ENCODE results near the gene PHACTR3. TPM values are rescaled to one million over a fixed set of nuclear protein-coding genes. Genes with fewer than 3 reads are reported as not detected.

Gene PHACTR3
- total RNA-seq, 4 donors from 2014 or later: 0.54 to 0.81 (median 0.59) TPM; not detected in 1

- WGBS, 2 donors (ENCODE audit: low coverage in 1 of 2): 60 to 75% methylated on average over 1 to 3 of the region's 3 CpGs
- ATAC-seq: no peak
- Histone ChIP-seq H3K9me3 (no peaks in the 10 kb centered on the region), H3K4me1 (no peaks in the 10 kb centered on the region), H3K4me3 (no peak overlapping the region), H3K27me3 (peaks cover 31% of the 10 kb centered on the region), H3K36me3 (no peaks in the 10 kb centered on the region), H3K27ac (no peak overlapping the region)
- TF ChIP-seq POLR2AphosphoS5 (IDR thresholded peaks at IDR 0.05) (no peak), EP300 (IDR thresholded peaks at IDR 0.05) (no peak), POLR2A (IDR thresholded peaks at IDR 0.05) (no peak)
- TF ChIP-seq, protein P1, sequence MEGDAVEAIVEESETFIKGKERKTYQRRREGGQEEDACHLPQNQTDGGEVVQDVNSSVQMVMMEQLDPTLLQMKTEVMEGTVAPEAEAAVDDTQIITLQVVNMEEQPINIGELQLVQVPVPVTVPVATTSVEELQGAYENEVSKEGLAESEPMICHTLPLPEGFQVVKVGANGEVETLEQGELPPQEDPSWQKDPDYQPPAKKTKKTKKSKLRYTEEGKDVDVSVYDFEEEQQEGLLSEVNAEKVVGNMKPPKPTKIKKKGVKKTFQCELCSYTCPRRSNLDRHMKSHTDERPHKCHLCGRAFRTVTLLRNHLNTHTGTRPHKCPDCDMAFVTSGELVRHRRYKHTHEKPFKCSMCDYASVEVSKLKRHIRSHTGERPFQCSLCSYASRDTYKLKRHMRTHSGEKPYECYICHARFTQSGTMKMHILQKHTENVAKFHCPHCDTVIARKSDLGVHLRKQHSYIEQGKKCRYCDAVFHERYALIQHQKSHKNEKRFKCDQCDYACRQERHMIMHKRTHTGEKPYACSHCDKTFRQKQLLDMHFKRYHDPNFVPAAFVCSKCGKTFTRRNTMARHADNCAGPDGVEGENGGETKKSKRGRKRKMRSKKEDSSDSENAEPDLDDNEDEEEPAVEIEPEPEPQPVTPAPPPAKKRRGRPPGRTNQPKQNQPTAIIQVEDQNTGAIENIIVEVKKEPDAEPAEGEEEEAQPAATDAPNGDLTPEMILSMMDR (IDR thresholded peaks at IDR 0.05): no peak
Observed at GRCh38 chr20:59692139-59692538, 87.8 kb downstream of the PHACTR3 start.

DNA sequence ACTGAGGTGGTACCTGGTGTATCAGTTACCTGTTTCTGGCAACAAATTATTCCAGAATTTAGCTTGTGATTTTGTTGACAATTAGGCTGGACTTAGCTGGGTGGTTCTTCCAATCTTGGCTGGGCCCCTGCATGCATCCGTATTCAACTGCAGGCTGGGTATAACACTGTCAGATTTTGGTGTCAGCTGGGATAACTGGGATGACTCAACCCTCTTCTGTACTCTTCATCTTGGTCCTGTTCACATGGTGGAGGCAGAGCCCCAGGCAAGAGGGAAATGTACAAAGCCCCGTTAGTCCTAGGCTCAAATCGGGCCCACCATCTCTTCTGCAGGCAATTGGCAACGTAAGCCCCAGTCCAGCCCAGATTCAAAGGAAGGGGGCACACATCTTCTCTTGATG lies 89.2 kb downstream of the PHACTR3 start:
- no peak for ATAC-seq
- no peak overlapping the region for H3K4me3 ChIP-seq
- H3K36me3 ChIP-seq: no peaks in the 10 kb centered on the region
- no peak overlapping the region for H3K27ac ChIP-seq
- TF ChIP-seq, protein P1 (IDR thresholded peaks at IDR 0.05): no peak
- no peak for TF ChIP-seq POLR2AphosphoS5 (IDR thresholded peaks at IDR 0.05)
- TF ChIP-seq POLR2A (IDR thresholded peaks at IDR 0.05): no peak
- no peak for TF ChIP-seq EP300 (IDR thresholded peaks at IDR 0.05)
- no peaks in the 10 kb centered on the region for H3K4me1 ChIP-seq
- H3K27me3 ChIP-seq: peaks cover 33% of the 10 kb centered on the region
- no peaks in the 10 kb centered on the region for H3K9me3 ChIP-seq
- WGBS, 2 donors (ENCODE audit: low coverage in 1 of 2): 95 to 100% methylated on average over 1 to 2 of the region's 4 CpGs

- TF ChIP-seq EP300 (IDR thresholded peaks at IDR 0.05): no peak
- no peak for TF ChIP-seq POLR2AphosphoS5 (IDR thresholded peaks at IDR 0.05)
- TF ChIP-seq, protein P1 (IDR thresholded peaks at IDR 0.05): no peak
- no peak for TF ChIP-seq POLR2A (IDR thresholded peaks at IDR 0.05)
- no peaks in the 10 kb centered on the region for H3K36me3 ChIP-seq
- no CpG with 5 or more reads among the region's 5 CpGs for WGBS, 2 donors (ENCODE audit: low coverage in 1 of 2)
Observed at GRCh38 chr20:59696476-59696875, 92.1 kb downstream of the PHACTR3 start.

DNA sequence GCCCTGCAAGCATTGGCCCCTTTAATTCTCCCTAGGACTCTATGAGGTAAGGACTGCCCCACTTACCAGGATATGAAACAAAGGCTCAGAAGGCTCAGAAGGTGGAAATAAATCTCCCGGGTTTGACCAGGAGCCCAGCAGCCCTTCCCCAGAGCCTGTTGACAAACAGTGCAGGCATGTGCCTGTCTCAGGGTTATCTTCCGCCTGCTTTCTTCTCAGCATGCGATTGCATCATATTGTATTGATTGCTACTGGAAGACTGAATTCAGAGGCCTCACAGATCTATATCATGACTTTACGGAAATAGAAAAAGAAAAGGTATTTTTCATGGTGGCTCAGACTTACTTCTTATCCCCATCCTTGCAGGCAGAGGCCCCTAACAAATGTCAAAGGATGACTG lies 92.7 kb downstream of the PHACTR3 start:
- 50 to 84% methylated on average over 2 to 4 of the region's 4 CpGs for WGBS, 2 donors (ENCODE audit: low coverage in 1 of 2)
- Histone ChIP-seq H3K27me3 (peaks cover 27% of the 10 kb centered on the region), H3K36me3 (no peaks in the 10 kb centered on the region), H3K4me1 (no peaks in the 10 kb centered on the region), H3K9me3 (no peaks in the 10 kb centered on the region), H3K27ac (no peak overlapping the region), H3K4me3 (no peak overlapping the region)
- TF ChIP-seq POLR2AphosphoS5 (IDR thresholded peaks at IDR 0.05): no peak
- TF ChIP-seq EP300 (IDR thresholded peaks at IDR 0.05): no peak
- TF ChIP-seq, protein P1 (IDR thresholded peaks at IDR 0.05): no peak
- TF ChIP-seq POLR2A (IDR thresholded peaks at IDR 0.05): no peak
- ATAC-seq: no peak

More at GRCh38 chr20:59696476-59696875, 92.1 kb downstream of the PHACTR3 start:
- H3K9me3 ChIP-seq: no peaks in the 10 kb centered on the region
- no peak overlapping the region for H3K27ac ChIP-seq
- H3K27me3 ChIP-seq: peaks cover 27% of the 10 kb centered on the region
- no peak for ATAC-seq
- H3K4me1 ChIP-seq: no peaks in the 10 kb centered on the region
- H3K4me3 ChIP-seq: no peak overlapping the region

GRCh38 chr20:59698598-59698997 lies 94.3 kb downstream of the PHACTR3 start:
- no peaks in the 10 kb centered on the region for H3K9me3 ChIP-seq
- H3K27ac ChIP-seq: no peak overlapping the region
- H3K36me3 ChIP-seq: no peaks in the 10 kb centered on the region
- no peak overlapping the region for H3K4me3 ChIP-seq
- no peaks in the 10 kb centered on the region for H3K4me1 ChIP-seq
- TF ChIP-seq, protein P1 (IDR thresholded peaks at IDR 0.05): no peak
- TF ChIP-seq EP300 (IDR thresholded peaks at IDR 0.05) (no peak), POLR2A (IDR thresholded peaks at IDR 0.05) (no peak), POLR2AphosphoS5 (IDR thresholded peaks at IDR 0.05) (no peak)
- no peak for ATAC-seq
- 31 to 41% methylated on average over 1 of the region's 1 CpG for WGBS, 2 donors (ENCODE audit: low coverage in 1 of 2)
- peaks cover 35% of the 10 kb centered on the region for H3K27me3 ChIP-seq

Measured in gastroesophageal sphincter (tissue), 4 donors.